CD4-positive, alpha-beta memory T cell (primary cell): Measurements from ENCODE around the gene MED22. TPM values are rescaled to one million over a fixed set of nuclear protein-coding genes. Genes with fewer than 3 reads are reported as not detected.
A peak's percentile ranks its signal among the peaks of the same experiment; 100 is the strongest.
"Not testable (repeated sequence)": the region's sequence is repeated elsewhere in the genome, so short reads cannot be mapped to it uniquely, and the experiment has no call there.

Experiments
- CTCF ChIA-PET: fragments of 350-600 bp; sonication (Branson Sonifier 250); formaldehyde crosslinking; loops from one replicate; lab custom pipeline; 2021; ENCODE audit warnings: inconsistent platforms; ENCODE audit not compliant: partially characterized antibody; lab: Charles Lee
- POLR2A ChIA-PET: fragments of 350-600 bp; sonication (Branson Sonifier 250); formaldehyde crosslinking; loops from one replicate; lab custom pipeline; 2021; ENCODE audit not compliant: partially characterized antibody; lab: Charles Lee
- DNase-seq, 5 donors: peaks; one replicate each; pipeline versions ENCODE4 v3.0.0 to v3.0.0-alpha.2; 2020 to 2022; ENCODE audit warnings: mixed read lengths in 1 of 5
- H3K27ac ChIP-seq: one replicate; pipeline ENCODE4 v1.7.0; 2013; ENCODE audit warnings: low read depth, low read length
- H3K27me3 ChIP-seq: 2 replicates; pipeline ENCODE4 v1.7.0; 2013; ENCODE audit warnings: mild to moderate bottlenecking, low read length, moderate library complexity; ENCODE audit not compliant: insufficient read depth
- H3K36me3 ChIP-seq: 2 replicates; pipeline ENCODE4 v1.7.0; 2013; ENCODE audit warnings: mild to moderate bottlenecking, low read length, moderate library complexity; ENCODE audit not compliant: insufficient read depth
- H3K4me1 ChIP-seq: 2 replicates; pipeline ENCODE4 v1.7.0; 2013; ENCODE audit warnings: mild to moderate bottlenecking, low read length, moderate library complexity; ENCODE audit not compliant: insufficient read depth
- H3K4me3 ChIP-seq, 2 donors: one replicate each; pipeline ENCODE4 v1.7.0; 2013; ENCODE audit warnings: low read length in 2 of 2, mild to moderate bottlenecking in 1 of 2
- H3K9me3 ChIP-seq, 2 donors: one replicate each; pipeline ENCODE4 v1.7.0; 2013; ENCODE audit warnings: low read length in 2 of 2, control low read depth in 1 of 2; ENCODE audit not compliant: control insufficient read depth in 1 of 2
- H3K27ac Mint-ChIP-seq, 7 donors: one replicate each; pipeline ENCODE4 v1.8.0; 2020 to 2021; ENCODE audit warnings: mixed read lengths in 7 of 7, mild to moderate bottlenecking in 6 of 7, inconsistent platforms in 3 of 7, moderate library complexity in 3 of 7
- H3K27me3 Mint-ChIP-seq, 2 donors: one replicate each; pipeline ENCODE4 v1.8.0; 2020 to 2021; ENCODE audit warnings: mixed read lengths in 2 of 2
- H3K36me3 Mint-ChIP-seq, 2 donors: one replicate each; pipeline ENCODE4 v1.8.0; 2020 to 2021; ENCODE audit warnings: mixed read lengths in 2 of 2, inconsistent platforms in 1 of 2, mild to moderate bottlenecking in 1 of 2
- H3K4me1 Mint-ChIP-seq, 4 donors: one replicate each; pipeline ENCODE4 v1.8.0; 2020 to 2021; ENCODE audit warnings: mixed read lengths in 4 of 4, mild to moderate bottlenecking in 1 of 4
- H3K4me3 Mint-ChIP-seq, 8 donors: one replicate each; pipeline ENCODE4 v1.8.0; 2020 to 2021; ENCODE audit warnings: mixed read lengths in 8 of 8, mild to moderate bottlenecking in 7 of 8, moderate library complexity in 6 of 8, inconsistent platforms in 3 of 8
- H3K9me3 Mint-ChIP-seq, 8 donors: one replicate each; pipeline ENCODE4 v1.8.0; 2020 to 2021; ENCODE audit warnings: mixed read lengths in 8 of 8, mild to moderate bottlenecking in 5 of 8, inconsistent platforms in 3 of 8, moderate library complexity in 1 of 8
- intact Hi-C: fragments of 100-400 bp; cut with micrococcal nuclease; formaldehyde crosslinking; loops from one replicate; pipeline ENCODE4 v1.15.1; 2023
- polyA plus RNA-seq, 2 donors: library from polyadenylated mRNA; unstranded; fragments of 300-500 nt; fragmentation: Illumina TruSeq; gene quantifications; one replicate each; pipeline ENCODE4 v1.2.3, GENCODE V29; 2021
- total RNA-seq, 2 experiments: library from RNA; stranded (reverse); gene quantifications; one replicate each; pipeline ENCODE4 v1.2.3, GENCODE V29; 2021

The MED22 gene
- total and polyA plus RNA-seq, 4 experiments from 2014 or later, result 8.1 to 42.8 (median 28.1) TPM

DNA sequence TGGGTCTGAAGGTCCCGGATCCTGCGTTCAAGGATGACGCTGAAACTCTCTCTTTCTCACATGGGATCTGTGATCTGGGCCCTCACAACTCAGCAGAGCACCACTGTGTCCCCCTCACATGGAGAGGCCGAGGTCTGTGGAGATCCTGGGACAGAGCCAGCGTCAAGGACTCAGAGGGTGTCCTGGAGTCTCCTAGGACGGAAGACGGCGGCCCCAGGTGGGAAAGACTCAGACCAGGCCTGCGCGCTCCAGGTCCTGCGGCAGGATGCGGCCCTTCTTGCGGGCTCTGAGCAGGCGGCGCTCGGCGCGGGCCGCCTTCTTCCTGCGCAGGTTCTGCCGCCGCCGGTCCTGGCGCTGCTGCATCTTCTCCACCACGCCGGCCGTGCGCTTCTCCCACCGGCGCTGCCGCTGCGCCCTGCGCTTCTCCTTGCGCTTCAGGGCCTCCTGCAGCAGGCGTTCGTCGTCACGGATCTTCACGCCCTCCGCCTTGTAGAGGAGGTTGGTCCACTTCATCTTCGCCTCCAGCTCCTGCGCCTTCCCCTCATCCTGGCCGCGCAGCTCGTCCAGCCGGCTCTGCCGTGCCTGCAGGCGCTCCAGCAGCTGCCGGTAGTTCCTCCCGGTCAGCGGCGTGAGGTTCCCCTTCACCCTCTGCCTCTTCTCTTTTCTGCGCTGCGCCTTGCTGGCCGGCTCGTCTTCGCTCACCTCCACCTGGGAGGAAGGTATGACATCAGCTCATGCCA, 16.1 kb downstream of the MED22 start:
- Mint-ChIP-seq H3K9me3 (peaks cover 0 to 4% (median 0%) of the 10 kb centered on the region in 8 donors), H3K27ac (peak overlapping the region in 2 of 7 donors; percentile 13 to 41), H3K4me1 (peaks cover 13 to 54% (median 18%) of the 10 kb centered on the region in 4 donors), H3K4me3 (no peak overlapping the region), H3K27me3 (no peaks in the 10 kb centered on the region), H3K36me3 (peaks cover 13 to 50% of the 10 kb centered on the region in 2 donors)
- H3K4me3 ChIP-seq, result no peak overlapping the region
- peak in 1 of 5 donors; percentile 29 for DNase-seq
- intact Hi-C loops, result no loop called here
- ChIA-PET CTCF (interaction anchor here (1.2 to 3.0 kb wide), 2 partner anchors 40 to 145 kb away, joined by 3 to 10 read pairs; no protein-coding TSS in a partner anchor), POLR2A (interaction anchor here (1.7 kb wide), 1 partner anchor 40 kb away, joined by 5 read pairs; no protein-coding TSS in a partner anchor)
- H3K36me3 ChIP-seq, result peaks cover 38% of the 10 kb centered on the region
- no peaks in the 10 kb centered on the region for H3K27me3 ChIP-seq
- no peak overlapping the region for H3K27ac ChIP-seq
- peaks cover 25% of the 10 kb centered on the region for H3K4me1 ChIP-seq
- no peaks in the 10 kb centered on the region for H3K9me3 ChIP-seq

DNA sequence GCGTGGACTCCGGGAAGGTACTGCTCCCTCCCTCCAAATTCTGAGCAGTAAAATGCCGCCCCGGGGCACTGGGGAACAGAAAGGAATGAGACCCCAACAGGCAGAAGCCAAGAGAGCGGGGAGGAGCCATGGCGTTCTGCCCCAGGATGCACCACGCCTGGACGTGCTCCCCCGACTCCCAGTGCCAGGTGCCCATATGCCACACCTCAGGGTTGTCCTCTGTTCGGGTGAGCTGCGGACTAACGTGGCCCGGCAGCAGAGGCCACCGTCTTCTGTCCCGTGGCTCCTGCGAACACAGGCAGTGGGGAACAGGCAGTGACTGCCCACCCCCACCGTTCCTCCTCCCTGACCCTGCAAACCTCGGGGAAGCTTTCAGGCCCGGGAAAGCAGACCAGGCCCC, 16.7 kb downstream of the MED22 start:
- intact Hi-C loops, result no loop called here
- peaks cover 38% of the 10 kb centered on the region for H3K36me3 ChIP-seq
- Mint-ChIP-seq H3K27ac (peak overlapping the region in 1 of 7 donors; percentile 4), H3K4me1 (peaks cover 11 to 48% (median 16%) of the 10 kb centered on the region in 4 donors), H3K4me3 (no peak overlapping the region), H3K27me3 (no peaks in the 10 kb centered on the region), H3K9me3 (peaks cover 0 to 4% (median 0%) of the 10 kb centered on the region in 8 donors), H3K36me3 (peaks cover 13 to 50% of the 10 kb centered on the region in 2 donors)
- peaks cover 19% of the 10 kb centered on the region for H3K4me1 ChIP-seq
- no peak for DNase-seq
- H3K27ac ChIP-seq, result no peak overlapping the region
- no peak overlapping the region for H3K4me3 ChIP-seq
- ChIA-PET POLR2A (no interaction called here), CTCF (interaction anchor here (2.8 to 3.0 kb wide), 2 partner anchors 41 to 145 kb away, joined by 10 to 15 read pairs; no protein-coding TSS in a partner anchor)
- H3K27me3 ChIP-seq, result no peaks in the 10 kb centered on the region
- H3K9me3 ChIP-seq, result no peaks in the 10 kb centered on the region

DNA sequence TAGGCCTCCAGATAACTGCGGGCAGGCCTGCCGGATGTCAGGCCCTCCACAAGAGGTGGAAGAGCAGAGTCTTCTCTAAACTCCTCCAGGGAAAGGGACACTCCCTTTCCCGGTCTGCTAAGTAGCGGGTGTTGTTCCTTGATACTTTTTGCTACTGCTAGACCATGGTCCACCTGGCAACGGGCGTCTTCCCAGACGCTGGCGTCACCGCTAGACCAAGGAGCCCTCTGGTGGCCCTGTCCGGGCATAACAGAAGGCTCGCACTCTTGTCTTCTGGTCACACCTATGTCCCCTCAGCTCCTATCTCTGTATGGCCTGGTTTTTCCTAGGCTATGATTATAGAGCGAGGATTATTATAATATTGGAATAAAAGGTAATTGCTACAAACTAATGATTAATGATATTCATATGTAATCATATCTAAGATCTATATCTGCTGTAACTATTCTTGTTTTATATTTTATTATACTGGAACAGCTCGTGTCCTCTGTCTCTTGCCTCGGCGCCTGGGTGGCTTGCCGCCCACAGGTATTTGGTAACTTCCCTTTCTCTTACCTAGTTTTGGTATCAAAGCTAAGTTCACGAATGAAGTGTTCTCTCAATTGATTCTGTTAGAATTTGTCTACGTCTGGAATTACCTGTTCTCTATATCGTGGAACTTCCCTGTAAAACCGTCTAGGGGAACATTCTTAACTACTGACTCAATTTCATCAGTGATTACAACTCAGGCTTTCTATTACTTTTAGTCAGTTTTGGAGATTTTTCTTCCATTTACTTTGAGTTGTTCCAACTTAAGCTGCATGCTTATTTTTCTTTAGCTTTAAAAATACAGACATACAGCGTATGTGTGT, 18.4 kb downstream of the MED22 start:
- H3K27me3 ChIP-seq, H3K4me3 Mint-ChIP-seq, H3K9me3 Mint-ChIP-seq, intact Hi-C loops, H3K27me3 Mint-ChIP-seq, H3K4me3 ChIP-seq, DNase-seq, H3K27ac ChIP-seq, H3K9me3 ChIP-seq, H3K4me1 ChIP-seq: not testable (repeated sequence)
- H3K36me3 ChIP-seq, result peaks cover 36% of the 10 kb centered on the region
- Mint-ChIP-seq H3K36me3 (peaks cover 13 to 44% of the 10 kb centered on the region in 2 donors), H3K4me1 (peaks cover 5 to 31% (median 9%) of the 10 kb centered on the region in 4 donors), H3K27ac (peak overlapping the region in 1 of 7 donors; percentile 72)
- ChIA-PET POLR2A (interaction anchor here (1.1 to 2.1 kb wide), 2 partner anchors 19 to 41 kb away, joined by 6 to 8 read pairs; partner anchors contain the start of genes MED22 and RPL7A), CTCF (interaction anchor here (1.1 to 3.0 kb wide), 6 partner anchors 19 to 660 kb away, joined by 3 to 15 read pairs (median 4); partner anchors contain the start of genes DDX31, GTF3C4, MED22 and RPL7A)

DNA sequence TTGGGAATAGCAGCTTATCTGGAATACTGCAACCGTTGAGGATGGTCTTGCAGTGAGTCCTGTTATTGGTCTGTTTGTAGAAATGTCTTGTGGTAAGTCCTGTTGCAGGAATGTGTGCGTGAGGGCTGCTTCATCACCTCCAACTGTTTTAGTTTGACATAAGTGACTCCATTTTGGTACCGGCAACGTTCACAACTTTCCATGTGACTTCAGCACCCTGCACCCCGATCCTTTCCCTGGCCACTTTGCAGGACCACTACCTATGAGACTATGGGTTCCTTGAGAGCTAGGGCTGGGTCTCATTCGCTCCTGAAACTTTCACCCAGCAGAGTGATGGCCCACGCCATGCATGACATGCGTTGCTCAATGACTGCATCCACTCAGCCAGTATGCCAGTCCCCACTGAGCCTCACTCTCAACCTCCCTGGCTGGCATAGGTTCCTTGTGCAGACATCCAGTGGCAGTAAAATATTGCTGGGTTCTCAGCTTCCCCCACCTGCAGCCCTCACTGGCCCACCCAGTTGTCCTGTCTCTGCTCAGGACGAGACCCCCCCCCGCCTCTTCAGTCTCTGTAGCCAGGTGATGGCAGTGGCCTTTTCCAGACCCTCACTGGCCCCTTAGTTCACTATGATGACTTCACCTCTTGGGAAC, 20.0 kb downstream of the MED22 start:
- Histone ChIP-seq H3K27ac (no peak overlapping the region), H3K36me3 (peaks cover 20% of the 10 kb centered on the region), H3K27me3 (no peaks in the 10 kb centered on the region), H3K4me1 (no peaks in the 10 kb centered on the region), H3K9me3 (no peaks in the 10 kb centered on the region), H3K4me3 (no peak overlapping the region)
- DNase-seq, result no peak
- Mint-ChIP-seq H3K4me3 (no peak overlapping the region), H3K4me1 (peaks cover 5 to 16% (median 8%) of the 10 kb centered on the region in 4 donors), H3K27me3 (no peaks in the 10 kb centered on the region), H3K36me3 (peaks cover 6 to 34% of the 10 kb centered on the region in 2 donors), H3K27ac (peak overlapping the region in 1 of 7 donors; percentile 25), H3K9me3 (peaks cover 0 to 4% (median 0%) of the 10 kb centered on the region in 8 donors)
- CTCF ChIA-PET, result no interaction called here
- POLR2A ChIA-PET, result no interaction called here
- intact Hi-C loops, result no loop called here

DNA sequence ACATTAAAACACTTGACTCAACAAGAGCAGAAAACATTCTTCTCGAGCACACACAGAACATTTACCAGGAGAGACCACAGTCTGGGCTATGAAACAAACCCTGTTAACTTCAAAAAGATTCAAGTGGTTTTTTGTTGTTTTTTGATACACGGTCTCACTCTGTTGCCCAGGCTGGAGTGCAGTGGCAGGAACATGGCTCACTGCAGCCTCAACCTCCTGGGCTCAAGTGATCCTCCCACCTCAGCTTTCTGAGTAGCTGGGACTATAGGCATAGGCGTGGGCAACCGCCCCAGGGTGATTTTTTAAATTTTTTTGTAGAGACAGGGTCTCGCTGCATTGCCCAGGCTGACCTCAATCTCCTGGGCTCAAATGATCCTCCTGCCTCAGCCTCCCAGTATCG, 20.9 kb downstream of the MED22 start:
- H3K27me3 Mint-ChIP-seq, CTCF ChIA-PET, DNase-seq, H3K9me3 ChIP-seq, H3K4me3 ChIP-seq, H3K27ac Mint-ChIP-seq, POLR2A ChIA-PET, H3K27me3 ChIP-seq, H3K27ac ChIP-seq, H3K9me3 Mint-ChIP-seq, intact Hi-C loops, H3K4me3 Mint-ChIP-seq, H3K4me1 ChIP-seq: not testable (repeated sequence)
- Mint-ChIP-seq H3K36me3 (peaks cover 6 to 27% of the 10 kb centered on the region in 2 donors), H3K4me1 (peaks cover 5 to 14% (median 8%) of the 10 kb centered on the region in 4 donors)
- H3K36me3 ChIP-seq, result peaks cover 11% of the 10 kb centered on the region

DNA sequence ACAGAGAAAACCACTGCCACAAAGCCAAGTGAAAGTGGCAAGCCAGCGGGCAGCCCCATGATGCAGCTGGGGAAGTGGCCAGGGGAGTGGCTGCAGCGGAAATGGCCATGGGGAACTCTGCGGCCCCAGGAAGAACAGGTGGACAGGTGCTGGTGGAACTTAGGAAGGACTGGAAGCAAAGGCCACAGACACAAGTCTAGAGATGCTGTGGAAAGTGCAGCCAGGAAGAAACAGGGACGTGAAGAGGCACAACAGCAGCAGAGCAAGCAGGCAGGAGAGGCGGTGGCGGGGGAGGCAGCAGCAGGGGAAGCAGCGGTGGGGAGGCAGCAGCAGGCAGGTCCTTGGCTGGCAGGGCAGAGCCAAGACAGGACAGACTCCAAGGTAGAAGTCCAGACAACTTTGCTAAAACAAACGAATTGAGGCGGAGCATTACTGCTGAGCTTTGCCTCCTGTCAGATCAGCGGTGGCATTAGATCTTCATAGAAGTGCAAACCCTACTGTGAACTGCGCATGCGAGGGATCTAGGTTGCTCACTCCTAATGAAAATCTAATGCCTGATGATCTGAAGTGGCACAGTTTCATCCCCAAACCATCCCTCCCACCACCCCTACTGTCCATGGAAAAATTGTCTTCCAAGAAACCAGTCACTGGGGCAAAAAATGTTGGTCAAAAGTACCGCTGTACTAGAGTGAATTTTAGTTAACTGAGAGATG, 23.8 kb downstream of the MED22 start:
- Histone ChIP-seq H3K27me3 (no peaks in the 10 kb centered on the region), H3K36me3 (no peaks in the 10 kb centered on the region), H3K4me3 (no peak overlapping the region), H3K4me1 (no peaks in the 10 kb centered on the region), H3K27ac (no peak overlapping the region), H3K9me3 (no peaks in the 10 kb centered on the region)
- ChIA-PET POLR2A (no interaction called here), CTCF (no interaction called here)
- Mint-ChIP-seq H3K9me3 (peaks cover 0 to 4% (median 0%) of the 10 kb centered on the region in 8 donors), H3K4me1 (peaks cover 0 to 6% (median 4%) of the 10 kb centered on the region in 4 donors), H3K36me3 (peaks cover 0 to 8% of the 10 kb centered on the region in 2 donors), H3K4me3 (no peak overlapping the region), H3K27ac (peak overlapping the region in 1 of 7 donors; percentile 36), H3K27me3 (no peaks in the 10 kb centered on the region)
- intact Hi-C loops, result no loop called here
- DNase-seq, result no peak
